Colon (tissue), 2 donors: ENCODE results near the gene UBAP2L.

Experiments used
- FAIRE-seq: peaks from 2 replicates; lab custom pipeline; 2012; peaks lifted over from hg19 to GRCh38; lab: Jason Lieb, UNC
- donor health status: control.
- donor health status: control.

Gene UBAP2L, protein sequence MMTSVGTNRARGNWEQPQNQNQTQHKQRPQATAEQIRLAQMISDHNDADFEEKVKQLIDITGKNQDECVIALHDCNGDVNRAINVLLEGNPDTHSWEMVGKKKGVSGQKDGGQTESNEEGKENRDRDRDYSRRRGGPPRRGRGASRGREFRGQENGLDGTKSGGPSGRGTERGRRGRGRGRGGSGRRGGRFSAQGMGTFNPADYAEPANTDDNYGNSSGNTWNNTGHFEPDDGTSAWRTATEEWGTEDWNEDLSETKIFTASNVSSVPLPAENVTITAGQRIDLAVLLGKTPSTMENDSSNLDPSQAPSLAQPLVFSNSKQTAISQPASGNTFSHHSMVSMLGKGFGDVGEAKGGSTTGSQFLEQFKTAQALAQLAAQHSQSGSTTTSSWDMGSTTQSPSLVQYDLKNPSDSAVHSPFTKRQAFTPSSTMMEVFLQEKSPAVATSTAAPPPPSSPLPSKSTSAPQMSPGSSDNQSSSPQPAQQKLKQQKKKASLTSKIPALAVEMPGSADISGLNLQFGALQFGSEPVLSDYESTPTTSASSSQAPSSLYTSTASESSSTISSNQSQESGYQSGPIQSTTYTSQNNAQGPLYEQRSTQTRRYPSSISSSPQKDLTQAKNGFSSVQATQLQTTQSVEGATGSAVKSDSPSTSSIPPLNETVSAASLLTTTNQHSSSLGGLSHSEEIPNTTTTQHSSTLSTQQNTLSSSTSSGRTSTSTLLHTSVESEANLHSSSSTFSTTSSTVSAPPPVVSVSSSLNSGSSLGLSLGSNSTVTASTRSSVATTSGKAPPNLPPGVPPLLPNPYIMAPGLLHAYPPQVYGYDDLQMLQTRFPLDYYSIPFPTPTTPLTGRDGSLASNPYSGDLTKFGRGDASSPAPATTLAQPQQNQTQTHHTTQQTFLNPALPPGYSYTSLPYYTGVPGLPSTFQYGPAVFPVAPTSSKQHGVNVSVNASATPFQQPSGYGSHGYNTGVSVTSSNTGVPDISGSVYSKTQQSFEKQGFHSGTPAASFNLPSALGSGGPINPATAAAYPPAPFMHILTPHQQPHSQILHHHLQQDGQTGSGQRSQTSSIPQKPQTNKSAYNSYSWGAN

GRCh38 chr1:154220071-154220969 lies at the start of gene UBAP2L:
UBAP2L (plus strand) TSS chr1:154220955; CDS start chr1:154225124, 4,169 bp downstream.
- FAIRE-seq, result no peak

- FAIRE-seq, result no peak
Measured at GRCh38 chr1:154171223-154171583, 49.6 kb upstream of the UBAP2L start.

DNA sequence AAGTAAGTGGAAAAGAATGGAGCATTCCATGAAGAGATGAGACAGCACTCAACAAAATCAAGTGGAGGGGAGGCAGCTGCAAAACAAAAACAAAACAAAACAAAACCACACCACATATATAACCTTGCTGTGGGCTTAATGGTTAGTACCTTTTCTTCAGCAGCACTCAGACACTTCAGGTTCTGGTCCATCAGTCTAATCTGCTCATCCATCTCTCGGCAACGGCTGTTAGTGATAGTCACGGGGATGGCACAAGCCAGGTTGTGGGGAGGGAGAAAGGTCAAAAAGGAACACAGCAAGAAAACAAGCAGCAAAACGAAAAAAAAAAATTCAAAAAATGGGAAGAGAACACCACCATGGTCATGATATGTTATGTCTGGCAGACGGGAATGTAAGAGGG lies 48.9 kb upstream of the UBAP2L start:
- no peak for FAIRE-seq

DNA sequence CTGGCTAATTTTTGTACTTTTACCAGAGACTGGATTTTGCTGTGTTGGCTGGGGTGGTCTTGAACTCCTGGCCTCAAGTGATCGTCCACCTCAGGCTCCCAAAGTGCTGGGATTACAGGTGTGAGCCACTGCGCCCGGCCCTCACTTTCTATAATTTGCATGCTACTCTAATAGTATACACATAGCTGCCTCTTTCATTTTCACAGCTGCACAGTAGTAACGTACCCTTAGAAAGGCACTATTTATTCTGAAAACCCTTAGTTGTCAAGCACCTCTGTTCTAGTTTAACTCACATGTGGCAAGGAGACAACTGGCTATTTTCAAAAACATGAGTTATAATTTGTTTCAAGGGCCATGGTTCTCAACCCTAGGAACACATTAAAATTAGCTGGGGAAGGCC lies 46.1 kb upstream of the UBAP2L start:
- no peak for FAIRE-seq

DNA sequence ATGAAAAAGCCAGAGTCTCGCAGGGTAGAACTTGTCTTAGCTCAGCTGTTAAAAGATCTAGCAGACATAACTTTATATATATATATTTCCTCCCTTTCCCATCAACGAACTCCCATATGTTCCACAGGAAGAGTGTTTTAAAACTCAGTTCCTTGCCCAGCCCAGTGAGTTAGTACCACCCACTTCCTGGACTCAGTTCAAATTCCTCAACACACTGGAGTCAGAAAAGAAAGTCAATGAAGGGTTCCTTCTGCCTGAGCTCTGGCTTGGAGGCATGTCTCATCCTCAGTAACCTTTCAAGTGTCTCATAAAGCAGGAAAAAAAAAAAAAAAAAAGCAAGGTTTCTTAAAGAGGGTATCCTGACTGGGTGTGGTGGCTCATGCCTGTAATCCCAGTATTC lies 44.4 kb upstream of the UBAP2L start:
- FAIRE-seq, result no peak

DNA sequence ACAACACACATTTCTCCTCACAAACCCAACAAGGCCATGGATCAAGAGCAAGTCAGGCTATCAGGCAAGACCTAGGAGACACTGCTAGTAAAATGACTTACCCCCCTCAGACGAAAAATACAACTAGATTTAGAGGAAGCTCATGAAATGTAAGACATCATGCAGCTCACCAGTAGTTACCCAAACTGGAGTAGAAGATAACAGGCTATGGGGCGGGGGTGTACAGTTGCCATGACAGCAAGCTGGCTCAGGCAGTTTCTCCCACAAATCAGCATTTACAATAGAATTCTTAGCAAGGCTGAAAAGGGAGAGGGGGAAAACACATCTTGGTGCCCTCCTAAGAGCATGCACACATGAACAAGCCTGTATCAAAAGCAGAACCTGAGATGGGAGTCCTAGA lies 42.7 kb upstream of the UBAP2L start:
- FAIRE-seq, result no peak

DNA sequence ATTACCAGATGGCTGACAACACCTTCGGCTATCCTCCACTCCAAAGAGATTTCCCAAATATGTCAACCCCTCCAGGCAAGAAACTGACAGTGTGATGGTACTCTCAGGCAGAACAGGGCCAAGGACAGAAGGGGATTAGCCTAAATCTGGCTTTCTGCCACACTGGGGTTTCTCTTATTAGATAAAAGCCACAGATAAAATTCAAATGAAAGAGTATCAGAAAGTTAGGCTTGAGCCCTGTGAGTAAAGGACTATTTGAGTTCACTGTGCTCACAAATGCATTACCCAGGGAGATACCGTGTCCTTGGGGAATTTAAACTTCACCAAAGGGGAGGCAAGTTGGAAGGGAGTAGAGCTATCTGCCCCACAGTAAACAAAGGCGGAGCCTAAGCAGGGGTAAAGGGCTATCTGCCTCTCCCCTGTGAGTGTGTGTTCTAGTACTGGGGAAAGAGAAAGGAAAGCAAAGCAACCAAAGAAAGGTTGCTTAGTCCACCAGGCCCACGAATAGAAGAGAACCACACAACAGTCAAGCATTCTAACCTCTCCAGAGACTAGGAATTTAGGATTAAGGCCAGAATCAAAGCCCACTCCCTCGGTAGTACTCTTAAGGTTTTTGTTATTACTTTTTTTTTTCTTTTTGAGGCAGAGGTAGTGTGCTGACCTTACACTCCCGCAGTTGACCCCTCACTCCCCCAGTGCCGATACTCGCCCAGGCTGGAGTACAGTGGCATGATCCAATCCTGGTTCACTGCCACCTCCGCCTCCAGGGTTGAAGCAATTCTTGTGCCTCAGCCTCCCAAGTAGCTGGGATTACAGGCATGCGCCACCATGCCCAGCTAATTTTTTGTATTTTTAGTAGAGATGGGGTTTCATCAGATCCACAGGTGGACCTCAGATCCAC lies 41.6 kb upstream of the UBAP2L start:
- no peak for FAIRE-seq

DNA sequence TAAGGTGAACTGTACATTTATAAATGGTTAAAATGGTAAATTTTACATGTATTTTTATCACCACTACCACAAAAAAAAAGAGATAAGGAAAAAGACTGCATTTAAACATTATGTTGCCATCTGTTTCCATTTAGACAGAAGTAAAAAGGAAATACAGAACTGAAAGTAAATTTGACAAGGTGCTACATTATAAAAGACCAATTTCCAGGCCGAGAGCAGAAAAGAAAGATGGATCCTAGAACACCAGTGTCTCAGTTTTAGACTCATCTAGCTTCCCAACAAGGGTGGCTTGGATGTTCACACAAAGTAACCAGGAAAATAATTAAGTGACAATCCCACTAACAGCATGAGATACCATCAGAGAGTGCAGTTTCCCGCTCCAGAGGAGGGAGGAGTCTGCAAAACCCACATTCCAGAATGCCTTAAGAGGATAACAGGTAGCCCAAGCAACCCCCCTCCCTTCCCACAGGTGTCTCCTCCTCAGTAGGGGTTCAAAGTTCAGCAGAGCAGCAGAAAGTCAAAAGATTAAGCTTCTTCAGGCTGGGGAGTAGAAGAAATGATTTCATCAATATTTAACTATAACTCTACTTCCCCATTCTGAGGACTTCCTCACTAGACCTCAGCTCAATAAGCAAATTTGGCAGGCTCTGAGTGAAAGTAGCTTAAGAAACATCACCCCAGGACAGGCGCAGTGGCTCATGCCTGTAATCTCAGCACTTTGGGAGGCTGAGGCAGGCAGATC lies 40.6 kb upstream of the UBAP2L start:
- no peak for FAIRE-seq

DNA sequence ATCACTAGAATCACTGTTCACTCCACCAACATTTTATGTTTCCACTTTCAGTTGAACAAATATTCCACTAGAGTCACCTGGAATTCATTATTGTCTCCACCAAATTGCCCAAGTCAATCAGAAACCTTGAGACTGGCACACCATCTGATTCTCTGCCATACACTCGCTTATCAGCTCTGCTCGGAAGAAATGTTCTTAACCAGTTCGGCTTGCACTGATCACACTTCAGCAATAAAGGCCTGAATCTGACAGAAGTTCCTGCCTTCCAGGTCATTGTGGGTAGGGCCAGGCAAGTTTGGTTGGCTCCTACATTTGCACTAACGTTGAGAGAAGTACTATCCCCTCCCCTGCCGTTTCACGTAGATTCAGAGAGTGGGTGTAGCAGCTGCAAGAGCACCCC lies 38.8 kb upstream of the UBAP2L start:
- FAIRE-seq, result no peak

DNA sequence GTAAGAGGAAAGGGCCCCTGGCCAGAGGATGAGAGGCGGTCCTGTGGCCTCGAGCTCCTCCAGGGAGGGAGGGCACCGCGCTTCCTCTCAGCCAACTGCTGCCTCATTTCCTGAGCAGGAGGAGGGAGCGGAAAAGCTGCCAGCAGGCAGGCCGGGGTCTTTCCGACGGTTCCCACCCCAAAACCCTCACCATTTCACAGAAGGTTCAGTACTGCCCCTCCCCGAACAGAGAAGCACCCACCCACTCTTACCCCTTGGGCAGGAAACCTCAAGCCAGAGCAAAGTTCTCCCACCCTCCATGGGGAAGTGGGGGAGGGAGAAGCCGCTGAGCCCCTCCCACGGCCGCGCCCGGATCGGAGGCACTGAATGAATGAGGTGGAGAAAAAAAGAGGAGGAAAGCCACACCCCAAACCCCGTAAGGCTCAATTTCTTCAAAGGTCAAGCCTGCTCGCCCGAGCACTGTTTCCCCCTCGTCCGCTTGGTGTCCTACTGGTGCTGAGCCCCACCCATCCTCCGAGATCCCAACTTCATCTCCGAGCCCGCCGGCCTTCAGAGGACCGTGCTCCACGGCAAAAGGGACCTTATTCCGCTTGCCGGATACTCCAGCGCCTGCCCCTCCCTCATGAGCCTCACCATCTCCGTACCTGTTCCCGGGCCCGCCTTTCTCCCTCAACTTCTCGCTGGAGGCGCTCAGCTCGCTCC lies 38.3 kb upstream of the UBAP2L start:
- FAIRE-seq, result no peak

DNA sequence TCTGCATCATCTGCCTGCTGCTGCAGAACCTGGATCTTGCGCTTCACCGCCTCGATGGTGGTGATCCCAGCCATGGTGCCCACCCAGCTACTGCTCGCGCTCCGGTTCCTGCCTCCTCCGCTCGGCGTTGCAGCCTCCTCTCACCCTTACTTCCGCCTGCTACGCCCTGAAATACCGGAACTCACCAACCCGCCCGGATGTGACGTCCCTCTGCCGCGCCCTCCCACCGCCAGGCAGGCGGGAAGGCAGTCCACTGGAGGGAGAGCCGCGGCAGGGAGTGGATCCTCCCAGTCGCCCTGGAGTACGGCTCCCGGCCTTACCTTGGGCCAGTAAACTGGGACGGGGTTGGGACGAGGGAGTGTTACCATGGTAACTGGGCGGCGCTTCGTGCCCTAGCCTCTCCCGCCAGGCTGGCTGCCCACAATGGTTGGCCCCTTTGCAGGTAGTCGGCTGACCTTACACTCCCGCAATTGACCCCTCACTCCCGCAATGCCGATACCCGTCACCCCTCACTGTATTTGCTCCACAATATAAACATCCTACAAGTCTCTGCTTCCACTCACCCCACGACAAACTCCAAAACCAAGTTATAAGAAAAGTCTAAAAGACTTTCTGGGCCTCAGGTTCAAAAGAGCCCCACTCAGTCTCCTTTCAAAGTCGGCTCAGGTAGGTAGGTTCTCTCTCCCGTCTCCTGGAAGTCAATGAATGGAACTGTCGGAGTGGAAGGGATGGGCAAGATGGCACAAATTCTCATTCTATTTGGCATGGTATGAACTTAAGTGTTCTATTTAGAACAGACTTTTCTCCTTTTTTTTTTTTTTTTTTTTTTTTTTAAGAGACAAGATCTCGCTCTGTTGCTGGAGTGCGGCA lies 37.5 kb upstream of the UBAP2L start:
- no peak for FAIRE-seq

DNA sequence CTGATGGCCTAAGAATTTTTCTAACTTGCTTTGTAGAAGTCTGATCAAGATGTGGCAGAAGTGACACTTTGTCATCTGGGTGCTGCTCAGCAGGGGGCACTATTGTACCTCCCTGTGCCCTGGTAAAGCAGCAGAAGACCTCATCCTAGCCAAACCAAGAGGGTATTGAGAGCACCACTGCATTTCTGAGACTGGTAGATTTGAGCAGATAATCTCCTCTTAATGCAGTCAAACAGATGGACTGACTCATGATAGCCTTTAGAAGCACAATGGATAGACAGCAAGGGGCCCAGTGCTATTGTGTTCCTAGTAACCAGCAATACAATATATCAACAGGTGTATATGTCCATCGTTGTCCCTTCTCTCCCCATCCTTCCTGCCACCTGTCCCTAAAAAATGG lies 34.6 kb upstream of the UBAP2L start:
- FAIRE-seq, result no peak

DNA sequence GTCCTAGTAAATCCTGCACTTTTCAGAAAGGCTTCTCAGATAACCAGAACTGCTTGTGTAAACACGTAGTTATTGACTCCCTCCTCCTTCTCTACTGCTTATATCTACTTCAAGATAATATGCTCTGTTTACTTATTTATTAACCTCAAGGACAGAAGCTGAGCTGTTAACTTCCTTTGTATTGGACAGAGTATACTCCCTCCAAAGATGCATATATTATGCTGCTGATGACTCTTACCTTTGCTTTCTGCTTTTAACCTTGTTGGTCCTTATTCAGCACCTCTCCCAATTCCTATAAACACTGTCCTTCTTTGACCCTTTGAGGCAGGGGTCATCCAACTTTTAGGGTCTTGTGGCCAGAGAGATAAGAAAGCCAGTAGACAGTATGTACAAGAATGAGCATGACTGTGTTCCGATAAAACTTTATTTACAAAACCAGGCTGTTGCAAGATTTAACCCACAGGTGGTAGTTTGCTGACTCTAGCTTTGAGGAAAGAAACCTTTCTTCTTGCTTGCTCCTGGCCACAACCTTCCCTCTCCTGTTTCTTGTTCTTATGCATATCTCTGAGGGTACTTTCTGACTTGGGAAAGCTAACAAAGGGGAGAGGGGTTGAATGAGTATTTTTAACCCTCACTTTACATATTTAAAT lies 33.8 kb upstream of the UBAP2L start:
- FAIRE-seq, result no peak

GRCh38 chr1:154190550-154190949 lies 30.2 kb upstream of the UBAP2L start:
- FAIRE-seq, result no peak

DNA sequence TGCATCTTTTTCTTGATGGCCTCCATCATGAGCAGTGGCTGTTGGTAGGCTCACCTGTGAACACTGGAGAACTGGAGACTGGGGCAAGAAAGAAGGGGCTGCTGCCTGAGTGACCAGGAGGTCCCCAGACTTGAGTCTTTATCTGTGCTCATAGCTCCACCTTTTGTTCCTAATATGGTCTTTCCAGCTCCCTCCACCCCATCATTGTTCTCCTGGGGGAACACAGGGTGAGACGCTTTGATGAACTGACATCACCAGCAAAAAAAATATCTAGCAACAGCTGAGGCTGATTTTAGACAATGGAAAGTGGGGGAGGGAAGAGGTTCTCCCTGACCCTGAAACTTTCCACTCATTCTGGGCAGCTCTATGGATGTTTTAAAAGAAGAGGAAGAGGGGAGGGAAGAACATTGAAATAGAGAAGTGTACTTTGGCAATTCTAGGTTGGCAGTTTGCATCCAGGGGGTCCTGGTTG lies 28.7 kb upstream of the UBAP2L start, which contains the start of gene TPM3:
TSS of gene TPM3 (minus strand) at position 111 of the 472 bp plus-strand sequence. CDS start at position 29, 82 bp downstream.
- no peak for FAIRE-seq

- no peak for FAIRE-seq
Measured at GRCh38 chr1:154192476-154192875, 28.3 kb upstream of the UBAP2L start.

- no peak for FAIRE-seq
Measured at GRCh38 chr1:154193821-154194220, 26.9 kb upstream of the UBAP2L start.
